B cell (primary cell): ENCODE measurements around the gene PHF23. TPM values are rescaled to one million over a fixed set of nuclear protein-coding genes. Genes with fewer than 3 reads are reported as not detected.
A peak's percentile ranks its signal among the peaks of the same experiment; 100 is the strongest.

Source experiments
- ATAC-seq: fragments of 200-7000 bp; cut with Tn5 transposase; one replicate; pipeline ENCODE4 v1.10.0; 2021; ENCODE audit warnings: low read depth, mild to moderate bottlenecking, moderate number of reproducible peaks, moderate library complexity
- CTCF ChIA-PET: fragments of 350-600 bp; sonication (Branson Sonifier 250); formaldehyde crosslinking; loops from one replicate; lab custom pipeline; 2021; ENCODE audit warnings: antibody characterized with exemption, inconsistent platforms; lab: Charles Lee
- POLR2A ChIA-PET: fragments of 350-600 bp; sonication (Branson Sonifier 250); formaldehyde crosslinking; loops from one replicate; lab custom pipeline; 2021; ENCODE audit warnings: antibody characterized with exemption; lab: Charles Lee
- DNase-seq: peaks from one replicate; pipeline ENCODE4 v3.0.0; 2013
- H2AFZ ChIP-seq: 2 replicates; pipeline ENCODE4 v1.6.1; 2012; ENCODE audit warnings: mild to moderate bottlenecking, low read depth, low read length; ENCODE audit not compliant: insufficient read depth, poor library complexity, severe bottlenecking
- H3K27ac ChIP-seq, 2 donors: 1 replicate in 1 of 2; 2 replicates in 1 of 2; pipeline ENCODE4 v1.5.1; 2012 to 2013; ENCODE audit warnings: low read length in 2 of 2, mild to moderate bottlenecking in 2 of 2, moderate library complexity in 1 of 2
- H3K27me3 ChIP-seq, 4 experiments: fragments of 200-600 bp in 1 of 4; sonication (generic) in 1 of 4; replicated peaks in 1 of 4; 1 replicate in 2 of 4; 2 replicates in 2 of 4; pipeline versions ENCODE4 v1.6.1 to v1.7.0; 2013 to 2016; ENCODE audit warnings: low read length in 3 of 4, mild to moderate bottlenecking in 2 of 4, mixed read lengths in 1 of 4, moderate library complexity in 1 of 4; ENCODE audit not compliant: insufficient read depth in 4 of 4, control insufficient read depth in 3 of 4; ENCODE audit errors: control extremely low read depth in 1 of 4
- H3K36me3 ChIP-seq, 2 experiments: replicated peaks in 1 of 2; 1 replicate in 1 of 2; 2 replicates in 1 of 2; pipeline versions ENCODE4 v1.6.1 to v1.7.1; 2013; ENCODE audit warnings: low read length in 1 of 2; ENCODE audit not compliant: insufficient read depth in 2 of 2, control insufficient read depth in 1 of 2; ENCODE audit errors: control extremely low read depth in 1 of 2, extremely low read depth in 1 of 2
- H3K4me1 ChIP-seq, 2 donors: fragments of 200-600 bp in 1 of 2; sonication (generic) in 1 of 2; 1 replicate in 1 of 2; 2 replicates in 1 of 2; pipeline versions ENCODE4 v1.5.1 to v1.6.1; 2013 to 2017; ENCODE audit warnings: low read length in 2 of 2; ENCODE audit not compliant: control insufficient read depth in 2 of 2, insufficient read depth in 2 of 2
- H3K4me2 ChIP-seq: replicated peaks from 2 replicates; pipeline ENCODE3; 2012; ENCODE audit warnings: mild to moderate bottlenecking, low read depth, low read length; ENCODE audit not compliant: poor library complexity, severe bottlenecking
- H3K4me3 ChIP-seq, 5 experiments: fragments of 200-600 bp in 1 of 5; sonication (generic) in 1 of 5; 1 replicate in 3 of 5; 2 replicates in 2 of 5; pipeline versions ENCODE4 v1.5.1 to v1.7.0; 2011 to 2016; ENCODE audit warnings: low read length in 4 of 5, mild to moderate bottlenecking in 4 of 5, low read depth in 2 of 5, control low read depth in 1 of 5, moderate library complexity in 1 of 5; ENCODE audit not compliant: insufficient read depth in 1 of 5; ENCODE audit errors: control extremely low read depth in 1 of 5, extremely low read depth in 1 of 5
- H3K79me2 ChIP-seq: fragments of 200-600 bp; sonication (generic); one replicate; pipeline ENCODE4 v1.6.0; 2016; ENCODE audit warnings: low read length; ENCODE audit not compliant: control insufficient read depth, insufficient read depth
- H3K9ac ChIP-seq: fragments of 200-600 bp; sonication (generic); 2 replicates; pipeline ENCODE4 v1.6.1; 2017; ENCODE audit warnings: mild to moderate bottlenecking, low read length, moderate library complexity
- H3K9me3 ChIP-seq, 3 donors: one replicate each; pipeline versions ENCODE4 v1.6.1 to v1.7.1; 2013; ENCODE audit warnings: low read length in 2 of 3; ENCODE audit not compliant: control insufficient read depth in 2 of 3, insufficient read depth in 1 of 3; ENCODE audit errors: control extremely low read depth in 1 of 3
- H4K20me1 ChIP-seq: 2 replicates; pipeline ENCODE4 v1.6.0; 2012; ENCODE audit warnings: mild to moderate bottlenecking, low read length; ENCODE audit not compliant: insufficient read depth, control insufficient read depth, poor library complexity, severe bottlenecking
- H3K27ac Mint-ChIP-seq: one replicate; pipeline ENCODE4 v1.8.0; 2021; ENCODE audit warnings: mixed read lengths
- H3K27me3 Mint-ChIP-seq: one replicate; pipeline ENCODE4 v1.8.0; 2021; ENCODE audit warnings: mixed read lengths
- H3K4me1 Mint-ChIP-seq: one replicate; pipeline ENCODE4 v1.8.0; 2021; ENCODE audit warnings: mixed read lengths
- H3K4me3 Mint-ChIP-seq: one replicate; pipeline ENCODE4 v1.8.0; 2021; ENCODE audit warnings: mixed read lengths
- H3K9me3 Mint-ChIP-seq: one replicate; pipeline ENCODE4 v1.8.0; 2022; ENCODE audit warnings: mixed read lengths; ENCODE audit not compliant: insufficient read depth
- EZH2 ChIP-seq: IDR thresholded peaks from 2 replicates; pipeline ENCODE4 v1.6.1; 2012; ENCODE audit warnings: borderline replicate concordance, low read depth, mild to moderate bottlenecking, moderate library complexity, low read length; ENCODE audit not compliant: insufficient read depth, poor library complexity, severe bottlenecking
- WGBS: methylation state at CpG from one replicate; pipeline ENCODE4 v1.1.5; 2013; ENCODE audit warnings: missing lambda C conversion rate; ENCODE audit not compliant: insufficient coverage; 5-methylcytosine and 5-hydroxymethylcytosine counted together
- intact Hi-C: fragments of 100-400 bp; cut with micrococcal nuclease; formaldehyde crosslinking; loops from one replicate; pipeline ENCODE4 v1.10.0; 2022
- polyA plus RNA-seq: library from polyadenylated mRNA; depleted of rRNA; stranded (reverse); fragments of >200 nt; gene quantifications from 2 replicates; pipeline ENCODE4 v1.2.3, GENCODE V29; 2012
- total RNA-seq, 2 donors: library from RNA; stranded (reverse); fragments of 120-200 nt in 1 of 2; gene quantifications; 1 replicate in 1 of 2; 2 replicates in 1 of 2; pipeline versions ENCODE4 v1.2.3 to v1.2.4, GENCODE V29; 2013 to 2022
- TF ChIP-seq, protein P1 (sequence below): fragments of 200-600 bp; IDR thresholded peaks from one replicate; pipeline ENCODE4 v1.8.0; 2022; ENCODE audit warnings: antibody characterized with exemption, mild to moderate bottlenecking

PHF23 gene
- total and polyA plus RNA-seq, 2 donors (not counting 1 experiment from before 2014, with no cell fraction given) = 17.6 to 42.3 TPM

DNA sequence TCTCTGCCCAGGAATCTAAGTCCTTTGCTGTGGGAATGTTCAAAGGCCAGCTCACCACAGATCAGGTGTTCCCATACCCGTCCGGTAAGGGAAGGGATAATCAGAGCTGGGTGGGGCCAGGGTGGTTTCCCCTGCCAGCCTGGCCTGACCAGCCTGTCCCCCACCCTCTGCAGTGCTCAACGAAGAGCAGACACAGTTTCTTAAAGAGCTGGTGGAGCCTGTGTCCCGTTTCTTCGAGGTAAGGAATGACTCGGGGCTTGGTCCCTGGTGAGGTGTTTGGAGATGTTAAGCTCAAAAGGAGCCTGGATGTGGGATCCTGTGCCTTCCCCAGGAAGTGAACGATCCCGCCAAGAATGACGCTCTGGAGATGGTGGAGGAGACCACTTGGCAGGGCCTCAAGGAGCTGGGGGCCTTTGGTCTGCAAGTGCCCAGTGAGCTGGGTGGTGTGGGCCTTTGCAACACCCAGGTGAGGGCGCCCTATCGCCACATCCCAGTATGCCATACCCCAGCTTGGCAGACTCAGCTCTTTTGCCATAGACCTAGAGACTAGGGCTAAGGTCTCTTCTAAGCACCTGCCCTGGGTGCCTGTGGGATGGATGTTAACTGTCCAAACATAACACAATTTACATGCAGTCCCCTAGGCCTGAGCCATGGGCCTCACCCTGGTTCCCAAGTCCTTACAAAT is 18.5 kb downstream of the PHF23 start:
- CTCF ChIA-PET = interaction anchor here (0.7 to 3.8 kb wide), 17 partner anchors 9 to 216 kb away, joined by 3 to 47 read pairs (median 5); partner anchors contain the start of genes ACAP1, DVL2, GABARAP and PHF23
- peak overlapping the region; percentile 93 for H3K27ac Mint-ChIP-seq
- H3K27ac ChIP-seq = peak overlapping the region; percentile 28 to 78
- no peaks in the 10 kb centered on the region for H4K20me1 ChIP-seq
- H3K27me3 Mint-ChIP-seq = no peaks in the 10 kb centered on the region
- H3K4me1 Mint-ChIP-seq = peaks cover 44% of the 10 kb centered on the region
- peak overlapping the region; percentile 83 for H3K9ac ChIP-seq
- H3K9me3 ChIP-seq = no peaks in the 10 kb centered on the region
- H3K36me3 ChIP-seq = peaks cover 0 to 32% of the 10 kb centered on the region in 2 experiments
- H3K4me3 ChIP-seq = peak overlapping the region; percentile 31 to 86 (median 80)
- no peak for TF ChIP-seq EZH2
- TF ChIP-seq, protein P1, sequence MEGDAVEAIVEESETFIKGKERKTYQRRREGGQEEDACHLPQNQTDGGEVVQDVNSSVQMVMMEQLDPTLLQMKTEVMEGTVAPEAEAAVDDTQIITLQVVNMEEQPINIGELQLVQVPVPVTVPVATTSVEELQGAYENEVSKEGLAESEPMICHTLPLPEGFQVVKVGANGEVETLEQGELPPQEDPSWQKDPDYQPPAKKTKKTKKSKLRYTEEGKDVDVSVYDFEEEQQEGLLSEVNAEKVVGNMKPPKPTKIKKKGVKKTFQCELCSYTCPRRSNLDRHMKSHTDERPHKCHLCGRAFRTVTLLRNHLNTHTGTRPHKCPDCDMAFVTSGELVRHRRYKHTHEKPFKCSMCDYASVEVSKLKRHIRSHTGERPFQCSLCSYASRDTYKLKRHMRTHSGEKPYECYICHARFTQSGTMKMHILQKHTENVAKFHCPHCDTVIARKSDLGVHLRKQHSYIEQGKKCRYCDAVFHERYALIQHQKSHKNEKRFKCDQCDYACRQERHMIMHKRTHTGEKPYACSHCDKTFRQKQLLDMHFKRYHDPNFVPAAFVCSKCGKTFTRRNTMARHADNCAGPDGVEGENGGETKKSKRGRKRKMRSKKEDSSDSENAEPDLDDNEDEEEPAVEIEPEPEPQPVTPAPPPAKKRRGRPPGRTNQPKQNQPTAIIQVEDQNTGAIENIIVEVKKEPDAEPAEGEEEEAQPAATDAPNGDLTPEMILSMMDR = peak; percentile 54
- no peaks in the 10 kb centered on the region for H3K9me3 Mint-ChIP-seq
- ATAC-seq (peak; percentile 34), DNase-seq (peak; percentile 77)
- H3K79me2 ChIP-seq = peaks cover 7% of the 10 kb centered on the region
- POLR2A ChIA-PET = interaction anchor here (0.5 to 9.1 kb wide), 7 partner anchors 17 to 224 kb away, joined by 3 to 157 read pairs (median 3); partner anchors contain the start of genes CTDNEP1, DVL2, ELP5 and GABARAP
- intact Hi-C loops = loop anchor here (1.0 to 2.0 kb wide), 2 partner anchors 60 to 76 kb away; no protein-coding TSS in a partner anchor
- WGBS = 42% methylated on average over 10 of the region's 11 CpGs
- no peaks in the 10 kb centered on the region for H3K27me3 ChIP-seq
- H3K4me1 ChIP-seq = peaks cover 18 to 41% of the 10 kb centered on the region in 2 donors
- peak overlapping the region; percentile 97 for H3K4me3 Mint-ChIP-seq
- H3K4me2 ChIP-seq = peak overlapping the region; percentile 94
- peak overlapping the region; percentile 86 for H2AFZ ChIP-seq
